Fibroblast of lung (primary cell): ENCODE measurements around the gene MT1A. TPM values are rescaled to one million over a fixed set of nuclear protein-coding genes. Genes with fewer than 3 reads are reported as not detected.

Experiments used
- DNase-seq, 2 donors: peaks; one replicate each; pipeline versions ENCODE4 v3.0.0 to v3.0.0-alpha.2; 2010; ENCODE audit warnings: low read depth in 2 of 2
- H2AFZ ChIP-seq: 2 replicates; pipeline ENCODE4 v1.5.1; 2012; ENCODE audit warnings: low read length, control low read depth, inconsistent platforms
- H3K27ac ChIP-seq: 2 replicates; pipeline ENCODE4 v1.5.1; 2011; ENCODE audit warnings: low read length, control low read depth; ENCODE audit not compliant: insufficient read depth
- H3K27me3 ChIP-seq: 2 replicates; pipeline ENCODE4 v1.5.1; 2011; ENCODE audit warnings: mild to moderate bottlenecking, low read length; ENCODE audit not compliant: control insufficient read depth, insufficient read depth
- H3K36me3 ChIP-seq: 2 replicates; pipeline ENCODE4 v1.5.1; 2011; ENCODE audit warnings: low read length; ENCODE audit not compliant: control insufficient read depth, insufficient read depth
- H3K4me1 ChIP-seq: 2 replicates; pipeline ENCODE4 v1.5.1; 2011; ENCODE audit warnings: low read length; ENCODE audit not compliant: control insufficient read depth, insufficient read depth; ENCODE audit errors: extremely low read depth
- H3K4me2 ChIP-seq: 2 replicates; pipeline ENCODE4 v1.5.1; 2011; ENCODE audit warnings: low read length, control low read depth; ENCODE audit not compliant: insufficient read depth; ENCODE audit errors: extremely low read depth
- H3K4me3 ChIP-seq, 4 experiments: fragments of 200-600 bp in 1 of 4; sonication (generic) in 1 of 4; replicated peaks in 1 of 4; 2 replicates each; pipeline ENCODE4 v1.5.1; 2011 to 2016; ENCODE audit warnings: low read length in 4 of 4, low read depth in 3 of 4, mild to moderate bottlenecking in 3 of 4, control low read depth in 2 of 4, inconsistent platforms in 1 of 4, mixed read lengths in 1 of 4; ENCODE audit not compliant: insufficient read depth in 1 of 4; ENCODE audit errors: control extremely low read depth in 1 of 4
- H3K79me2 ChIP-seq: 2 replicates; pipeline ENCODE4 v1.5.1; 2012; ENCODE audit warnings: mild to moderate bottlenecking, low read length, inconsistent platforms; ENCODE audit not compliant: control insufficient read depth, insufficient read depth
- H3K9ac ChIP-seq: 2 replicates; pipeline ENCODE4 v1.5.1; 2011; ENCODE audit warnings: mild to moderate bottlenecking, low read length, control low read depth; ENCODE audit not compliant: insufficient read depth
- H3K9me3 ChIP-seq: 2 replicates; pipeline ENCODE4 v1.5.1; 2012; ENCODE audit warnings: low read depth, low read length; ENCODE audit not compliant: control insufficient read depth, insufficient read depth
- H4K20me1 ChIP-seq: 2 replicates; pipeline ENCODE4 v1.5.1; 2011; ENCODE audit warnings: low read length; ENCODE audit not compliant: control insufficient read depth, insufficient read depth; ENCODE audit errors: extremely low read depth
- CTCF ChIP-seq, 2 donors: IDR thresholded peaks in 1 of 2; conservative IDR thresholded peaks in 1 of 2; 1 replicate in 1 of 2; 2 replicates in 1 of 2; pipeline ENCODE4 v1.5.1; 2011 to 2012; ENCODE audit warnings: low read length in 2 of 2, control low read depth in 1 of 2, inconsistent platforms in 1 of 2, low read depth in 1 of 2, mild to moderate bottlenecking in 1 of 2
- EZH2 ChIP-seq: IDR thresholded peaks from 2 replicates; pipeline ENCODE4 v1.5.1; 2012; ENCODE audit warnings: low read length, control low read depth, mild to moderate bottlenecking; ENCODE audit errors: missing control alignments
- polyA minus RNA-seq: library from RNA; depleted of rRNA, polyadenylated mRNA; stranded (reverse); fragments of >200 nt; gene quantifications from 2 replicates; pipeline ENCODE4 v1.2.3, GENCODE V29; 2011; ENCODE audit warnings: low replicate concordance
- polyA plus RNA-seq, 2 donors: library from polyadenylated mRNA; depleted of rRNA in 1 of 2; stranded (reverse) in 1 of 2; unstranded in 1 of 2; fragments of >200 nt; gene quantifications; 2 replicates each; pipeline ENCODE4 v1.2.1, GENCODE V29; 2011 to 2012; ENCODE audit warnings: missing spikeins in 1 of 2
- total RNA-seq: library from RNA; depleted of rRNA; stranded (reverse); fragments of >200 nt; gene quantifications from 2 replicates; pipeline ENCODE4 v1.2.1, GENCODE V29; 2014

MT1A gene
- total RNA-seq (2.3 and 5.3 TPM in 2 replicates), polyA plus RNA-seq (2.9 and 4.8 TPM in 2 replicates), polyA minus RNA-seq (14.7 and 17.9 TPM in 2 replicates)
- polyA plus RNA-seq (2012): 6.6 and 17.7 TPM in 2 replicates

- H4K20me1 ChIP-seq: no peaks in the 10 kb centered on the region
- H3K4me3 ChIP-seq: peak within 1 kb of the TSS; percentile 49 to 59 (median 50)
- no peaks in the 10 kb centered on the region for H3K9me3 ChIP-seq
- H3K9ac ChIP-seq: peak within 1 kb of the TSS; percentile 8
- no peaks in the 10 kb centered on the region for H3K36me3 ChIP-seq
- no peaks in the 10 kb centered on the region for H3K79me2 ChIP-seq
- H3K4me2 ChIP-seq: peak within 1 kb of the TSS; percentile 83
- peak within 1 kb of the TSS; percentile 62 for H2AFZ ChIP-seq
- DNase-seq: peak; percentile 54 to 58
- TF ChIP-seq EZH2 (no peak), CTCF (conservative IDR thresholded peaks at IDR 0.05 in 1 of 2, IDR thresholded peaks at IDR 0.05 in 1 of 2; ENCODE audit: low read depth in 1 of 2, low read length in 2 of 2) (no peak)
- H3K27me3 ChIP-seq: peaks cover 5% of the 10 kb centered on the region
- no peak within 1 kb of the TSS for H3K27ac ChIP-seq
- H3K4me1 ChIP-seq: no peaks in the 10 kb centered on the region
These were observed at the start of gene MT1A for GRCh38 chr16:56637814-56638750. Gene MT1A, plus strand, starts transcription at chr16:56638666. Its CDS starts 73 bp downstream, at chr16:56638739.

- no peak overlapping the region for H2AFZ ChIP-seq
- H3K4me1 ChIP-seq: no peaks in the 10 kb centered on the region
- no peaks in the 10 kb centered on the region for H4K20me1 ChIP-seq
- H3K27me3 ChIP-seq: peaks cover 24% of the 10 kb centered on the region
- peak overlapping the region; percentile 80 for H3K4me2 ChIP-seq
- H3K27ac ChIP-seq: no peak overlapping the region
- TF ChIP-seq CTCF (conservative IDR thresholded peaks at IDR 0.05 in 1 of 2, IDR thresholded peaks at IDR 0.05 in 1 of 2; ENCODE audit: low read depth in 1 of 2, low read length in 2 of 2) (no peak), EZH2 (no peak)
- no peak overlapping the region for H3K9ac ChIP-seq
- H3K79me2 ChIP-seq: no peaks in the 10 kb centered on the region
- H3K36me3 ChIP-seq: no peaks in the 10 kb centered on the region
- H3K4me3 ChIP-seq: peak overlapping the region in 2 of 4 experiments; percentile 12 to 42
- DNase-seq: no peak
- H3K9me3 ChIP-seq: no peaks in the 10 kb centered on the region
These were observed 49.7 kb upstream of the MT1A start for GRCh38 chr16:56588781-56589140.

- Histone ChIP-seq H2AFZ (no peak within 1 kb of the TSS), H3K27me3 (peaks cover 23% of the 10 kb centered on the region)
These were observed 49.1 kb upstream of the MT1A start, which contains the start of gene MT3 for GRCh38 chr16:56589141-56590039. Gene MT3, plus strand, starts transcription at chr16:56589528. Its CDS starts 63 bp downstream, at chr16:56589591.

More at GRCh38 chr16:56589141-56590039, 49.1 kb upstream of the MT1A start, which contains the start of gene MT3:
- Histone ChIP-seq H3K27ac (no peak within 1 kb of the TSS), H3K4me3 (peak within 1 kb of the TSS; percentile 8 to 42 (median 18)), H4K20me1 (no peaks in the 10 kb centered on the region), H3K4me2 (peak within 1 kb of the TSS; percentile 80), H3K4me1 (no peaks in the 10 kb centered on the region), H3K36me3 (no peaks in the 10 kb centered on the region), H3K9me3 (no peaks in the 10 kb centered on the region), H3K9ac (no peak within 1 kb of the TSS), H3K79me2 (no peaks in the 10 kb centered on the region)
- peak; percentile 69 for TF ChIP-seq EZH2
- no peak for TF ChIP-seq CTCF (conservative IDR thresholded peaks at IDR 0.05 in 1 of 2, IDR thresholded peaks at IDR 0.05 in 1 of 2; ENCODE audit: low read depth in 1 of 2, low read length in 2 of 2)
- DNase-seq: peak in 1 of 2 donors; percentile 17
